Subcutaneous abdominal adipose tissue (tissue), 5 donors: ENCODE measurements around the gene SOCS6.
"Not testable (repeated sequence)": the region's sequence is repeated elsewhere in the genome, so short reads cannot be mapped to it uniquely, and the experiment has no call there.

ENCODE experiments used
- H3K27ac ChIP-seq: one replicate; pipeline ENCODE4 v1.7.0; 2013; ENCODE audit warnings: low read depth, mild to moderate bottlenecking, inconsistent platforms, low read length, moderate library complexity
- H3K27me3 ChIP-seq, 5 donors: one replicate each; pipeline ENCODE4 v1.7.0; 2013; ENCODE audit warnings: low read length in 5 of 5, inconsistent platforms in 1 of 5; ENCODE audit not compliant: control insufficient read depth in 5 of 5, insufficient read depth in 4 of 5
- H3K36me3 ChIP-seq, 5 donors: one replicate each; pipeline ENCODE4 v1.7.0; 2013; ENCODE audit warnings: low read length in 5 of 5; ENCODE audit not compliant: control insufficient read depth in 5 of 5, insufficient read depth in 5 of 5
- H3K4me1 ChIP-seq, 5 donors: one replicate each; pipeline ENCODE4 v1.7.0; 2013; ENCODE audit warnings: low read length in 5 of 5, mild to moderate bottlenecking in 3 of 5, moderate library complexity in 1 of 5; ENCODE audit not compliant: control insufficient read depth in 5 of 5, insufficient read depth in 5 of 5
- H3K4me3 ChIP-seq, 5 donors: one replicate each; pipeline ENCODE4 v1.7.0; 2013; ENCODE audit warnings: low read length in 5 of 5, low read depth in 1 of 5
- H3K9ac ChIP-seq, 5 donors: one replicate each; pipeline ENCODE4 v1.7.0; 2013; ENCODE audit warnings: low read length in 5 of 5, mild to moderate bottlenecking in 4 of 5, moderate library complexity in 3 of 5
- H3K9me3 ChIP-seq, 5 donors: one replicate each; pipeline ENCODE4 v1.7.0; 2013; ENCODE audit warnings: low read length in 5 of 5; ENCODE audit not compliant: control insufficient read depth in 5 of 5
- donor health status: healthy.
- donor health status: healthy.
- donor health status: healthy.
- donor health status: healthy.
- donor health status: healthy.

Gene SOCS6

GRCh38 chr18:70333316-70333715 lies 44.5 kb downstream of the SOCS6 start:
- no peak overlapping the region for H3K4me3 ChIP-seq
- H3K9ac ChIP-seq = no peak overlapping the region
- H3K27me3 ChIP-seq = no peaks in the 10 kb centered on the region
- no peak overlapping the region for H3K27ac ChIP-seq
- H3K9me3 ChIP-seq = peaks cover 0 to 5% (median 5%) of the 10 kb centered on the region in 5 donors
- H3K36me3 ChIP-seq = peaks cover 0 to 7% (median 3%) of the 10 kb centered on the region in 5 donors
- H3K4me1 ChIP-seq = peaks cover 0 to 8% (median 3%) of the 10 kb centered on the region in 5 donors

GRCh38 chr18:70333757-70334156 lies 44.9 kb downstream of the SOCS6 start:
- H3K36me3 ChIP-seq = peaks cover 0 to 7% (median 3%) of the 10 kb centered on the region in 5 donors
- no peak overlapping the region for H3K9ac ChIP-seq
- peaks cover 0 to 5% (median 3%) of the 10 kb centered on the region in 5 donors for H3K4me1 ChIP-seq
- no peaks in the 10 kb centered on the region for H3K27me3 ChIP-seq
- peaks cover 0 to 5% (median 5%) of the 10 kb centered on the region in 5 donors for H3K9me3 ChIP-seq
- H3K4me3 ChIP-seq = no peak overlapping the region
- H3K27ac ChIP-seq = no peak overlapping the region

GRCh38 chr18:70334264-70334663 lies 45.4 kb downstream of the SOCS6 start:
- peaks cover 0 to 3% (median under 1%) of the 10 kb centered on the region in 5 donors for H3K4me1 ChIP-seq
- H3K9ac ChIP-seq = no peak overlapping the region
- H3K4me3 ChIP-seq = no peak overlapping the region
- H3K36me3 ChIP-seq = peaks cover 0 to 11% (median 7%) of the 10 kb centered on the region in 5 donors
- no peak overlapping the region for H3K27ac ChIP-seq
- H3K27me3 ChIP-seq = no peaks in the 10 kb centered on the region
- H3K9me3 ChIP-seq = peaks cover 0 to 9% (median 8%) of the 10 kb centered on the region in 5 donors

GRCh38 chr18:70334728-70335329 lies 46.0 kb downstream of the SOCS6 start:
- H3K36me3 ChIP-seq = peaks cover 0 to 17% (median 9%) of the 10 kb centered on the region in 5 donors
- H3K27me3 ChIP-seq = no peaks in the 10 kb centered on the region
- H3K4me3 ChIP-seq = no peak overlapping the region
- H3K9me3 ChIP-seq = peaks cover 0 to 10% (median 8%) of the 10 kb centered on the region in 5 donors
- no peak overlapping the region for H3K9ac ChIP-seq
- H3K4me1 ChIP-seq = peaks cover 0 to 3% (median 0%) of the 10 kb centered on the region in 5 donors
- H3K27ac ChIP-seq = no peak overlapping the region

GRCh38 chr18:70335892-70336726 lies 47.3 kb downstream of the SOCS6 start:
- no peak overlapping the region for H3K27ac ChIP-seq
- peaks cover 0 to 26% (median 10%) of the 10 kb centered on the region in 5 donors for H3K36me3 ChIP-seq
- peaks cover 0 to 10% (median 8%) of the 10 kb centered on the region in 5 donors for H3K9me3 ChIP-seq
- peaks cover 0 to 3% (median 0%) of the 10 kb centered on the region in 5 donors for H3K4me1 ChIP-seq
- no peak overlapping the region for H3K9ac ChIP-seq
- no peaks in the 10 kb centered on the region for H3K27me3 ChIP-seq
- H3K4me3 ChIP-seq = no peak overlapping the region

- Histone ChIP-seq H3K27ac (no peak overlapping the region), H3K4me3 (no peak overlapping the region), H3K9me3 (peaks cover 0 to 10% (median 8%) of the 10 kb centered on the region in 5 donors)
Observed at GRCh38 chr18:70337139-70337972, 48.5 kb downstream of the SOCS6 start.

GRCh38 chr18:70338890-70339289 lies 50.0 kb downstream of the SOCS6 start:
- H3K27ac ChIP-seq = no peak overlapping the region
- H3K36me3 ChIP-seq = peaks cover 0 to 26% (median 10%) of the 10 kb centered on the region in 5 donors

More at GRCh38 chr18:70337139-70337972, 48.5 kb downstream of the SOCS6 start:
- no peaks in the 10 kb centered on the region for H3K27me3 ChIP-seq
- H3K4me1 ChIP-seq = peaks cover 0 to 3% (median 0%) of the 10 kb centered on the region in 5 donors
- peaks cover 0 to 26% (median 10%) of the 10 kb centered on the region in 5 donors for H3K36me3 ChIP-seq
- H3K9ac ChIP-seq = no peak overlapping the region

GRCh38 chr18:70339915-70340314 lies 51.1 kb downstream of the SOCS6 start:
- H3K27ac ChIP-seq = no peak overlapping the region
- H3K36me3 ChIP-seq = peaks cover 0 to 26% (median 10%) of the 10 kb centered on the region in 5 donors
- H3K9ac ChIP-seq = no peak overlapping the region

More at GRCh38 chr18:70338890-70339289, 50.0 kb downstream of the SOCS6 start:
- Histone ChIP-seq H3K4me1 (peaks cover 0 to 3% (median 0%) of the 10 kb centered on the region in 5 donors), H3K9ac (no peak overlapping the region), H3K9me3 (peaks cover 0 to 10% (median 8%) of the 10 kb centered on the region in 5 donors), H3K4me3 (no peak overlapping the region), H3K27me3 (no peaks in the 10 kb centered on the region)

GRCh38 chr18:70348481-70348880 lies 59.6 kb downstream of the SOCS6 start:
- H3K9me3 ChIP-seq, H3K9ac ChIP-seq: not testable (repeated sequence)

More at GRCh38 chr18:70339915-70340314, 51.1 kb downstream of the SOCS6 start:
- Histone ChIP-seq H3K4me3 (no peak overlapping the region), H3K27me3 (no peaks in the 10 kb centered on the region), H3K4me1 (peaks cover 0 to 3% (median 0%) of the 10 kb centered on the region in 5 donors), H3K9me3 (peaks cover 0 to 6% (median 4%) of the 10 kb centered on the region in 5 donors)

More at GRCh38 chr18:70348481-70348880, 59.6 kb downstream of the SOCS6 start:
- H3K27me3 ChIP-seq, H3K4me3 ChIP-seq, H3K27ac ChIP-seq, H3K4me1 ChIP-seq: not testable (repeated sequence)
- H3K36me3 ChIP-seq = peaks cover 0 to 20% (median 3%) of the 10 kb centered on the region in 5 donors
